ENCODE results near the gene CNTNAP2. TPM values are rescaled to one million over a fixed set of nuclear protein-coding genes. Genes with fewer than 3 reads are reported as not detected.
A peak's percentile ranks its signal among the peaks of the same experiment; 100 is the strongest.
"Not testable (repeated sequence)": the region's sequence is repeated elsewhere in the genome, so short reads cannot be mapped to it uniquely, and the experiment has no call there.

CNTNAP2 gene
- total and polyA plus RNA-seq, 2 of the 13 experiments (the other 11 are each of a cell fraction or from before 2014, with no cell fraction given) = 0.40 to 0.42 TPM

DNA sequence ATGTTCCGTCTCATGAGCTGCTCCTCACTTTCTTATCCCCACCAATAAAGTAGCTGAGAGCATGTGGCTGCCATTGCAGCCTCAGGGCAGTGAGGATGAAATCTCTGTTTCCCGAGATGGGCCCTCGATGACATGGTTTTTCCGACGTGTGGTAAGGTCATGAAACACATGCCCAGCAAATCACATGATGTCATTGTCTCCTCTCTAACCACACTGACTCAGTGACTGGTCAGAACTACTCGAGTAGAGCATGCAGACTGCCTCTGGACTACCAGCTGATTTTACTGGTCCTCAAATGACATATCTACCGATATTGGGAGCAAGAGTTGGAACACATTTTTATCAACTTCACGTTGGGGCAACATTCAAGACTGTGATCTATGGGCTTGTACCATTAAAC is 786.1 kb downstream of the CNTNAP2 start:
- H3K9ac ChIP-seq (ENCODE audit: insufficient read depth, low read depth, low read length) = no peak overlapping the region
- no peaks in the 10 kb centered on the region for H4K20me1 ChIP-seq (ENCODE audit: insufficient read depth, low read length)
- H3K27ac ChIP-seq (ENCODE audit: extremely low read length, insufficient read depth, low read length) = no peak overlapping the region
- ChIA-PET CTCF (ENCODE audit: low intra/inter-chr PET ratio, low total read pairs) (no interaction called here), POLR2A (no interaction called here)
- no peaks in the 10 kb centered on the region for H3K4me1 ChIP-seq (ENCODE audit: insufficient read depth, low read length)
- no peak overlapping the region for H3K4me2 ChIP-seq (ENCODE audit: low read depth, low read length)
- no peak for FAIRE-seq
- no peaks in the 10 kb centered on the region for H3K36me3 ChIP-seq (replicated peaks in 1 of 2; ENCODE audit: control insufficient read depth in 1 of 2, insufficient read depth in 2 of 2, low read length in 2 of 2)
- WGBS (ENCODE audit: low lambda C conversion rate) = 5% methylated on average over 8 of the region's 8 CpGs
- intact Hi-C loops (cut with micrococcal nuclease; ENCODE audit: unreplicated experiment) = no loop called here
- in situ Hi-C loops (cut with HindIII; ENCODE audit: extremely low pct_ligation_motif_present, low pct_unique_long_range_greater_than_20kb) = no loop called here
- H3K27me3 ChIP-seq (ENCODE audit: control insufficient read depth in 1 of 2, insufficient read depth in 2 of 2, low read length in 2 of 2) = no peaks in the 10 kb centered on the region
- no TSS peak for BruUV-seq (replicated peaks)
- no peak for ATAC-seq
- H3K4me3 ChIP-seq (replicated peaks in 1 of 3; ENCODE audit: insufficient read depth in 1 of 3, low read depth in 2 of 3, low read length in 3 of 3) = no peak overlapping the region
- H3K9me3 ChIP-seq (ENCODE audit: low read length) = peaks cover 69% of the 10 kb centered on the region
- TF ChIP-seq ZNF496 (CRISPR knock-in tag; IDR thresholded peaks at IDR 0.05; ENCODE audit: insufficient replicate concordance) = no peak
- no peak for TF ChIP-seq ZNF446 (CRISPR knock-in tag; IDR thresholded peaks at IDR 0.05)
- no peak for TF ChIP-seq RBAK (CRISPR knock-in tag; IDR thresholded peaks at IDR 0.05)
- peak; percentile 34; the same call in 1 of the 2 replicates for TF ChIP-seq ATF7 (IDR thresholded peaks at IDR 0.05)
- TF ChIP-seq ATF7 (CRISPR knock-in tag; IDR thresholded peaks at IDR 0.05) = no peak
- DNase-seq (ENCODE audit: low spot score) = no peak
- no peak overlapping the region for H2AFZ ChIP-seq (ENCODE audit: low read length)
- no peaks in the 10 kb centered on the region for H3K79me2 ChIP-seq (ENCODE audit: insufficient read depth, low read length)

- H3K4me1 ChIP-seq (ENCODE audit: insufficient read depth, low read length); H3K27me3 ChIP-seq (ENCODE audit: control insufficient read depth in 1 of 2, insufficient read depth in 2 of 2, low read length in 2 of 2); H2AFZ ChIP-seq (ENCODE audit: low read length); H3K79me2 ChIP-seq (ENCODE audit: insufficient read depth, low read length); H3K4me2 ChIP-seq (ENCODE audit: low read depth, low read length); H4K20me1 ChIP-seq (ENCODE audit: insufficient read depth, low read length); in situ Hi-C loops (cut with HindIII; ENCODE audit: extremely low pct_ligation_motif_present, low pct_unique_long_range_greater_than_20kb); H3K36me3 ChIP-seq (replicated peaks in 1 of 2; ENCODE audit: control insufficient read depth in 1 of 2, insufficient read depth in 2 of 2, low read length in 2 of 2); POLR2A ChIA-PET; BruUV-seq (replicated peaks); H3K4me3 ChIP-seq (replicated peaks in 1 of 3; ENCODE audit: insufficient read depth in 1 of 3, low read depth in 2 of 3, low read length in 3 of 3); CTCF ChIA-PET (ENCODE audit: low intra/inter-chr PET ratio, low total read pairs); ATAC-seq; FAIRE-seq; H3K9ac ChIP-seq (ENCODE audit: insufficient read depth, low read depth, low read length); H3K27ac ChIP-seq (ENCODE audit: extremely low read length, insufficient read depth, low read length); DNase-seq (ENCODE audit: low spot score); intact Hi-C loops (cut with micrococcal nuclease; ENCODE audit: unreplicated experiment): not testable (repeated sequence)
- WGBS (ENCODE audit: low lambda C conversion rate) = 85% methylated on average over 7 of the region's 24 CpGs
- peaks cover 46% of the 10 kb centered on the region for H3K9me3 ChIP-seq (ENCODE audit: low read length)
These were observed 789.1 kb downstream of the CNTNAP2 start for GRCh38 chr7:146905746-146906145.
